ENCODE measurements around the gene CENPP. TPM values are rescaled to one million over a fixed set of nuclear protein-coding genes. Genes with fewer than 3 reads are reported as not detected.

Gene CENPP
- polyA plus RNA-seq, 2 of the 4 experiments (the other 2 are of a cell fraction) = 7.2 to 13.4 TPM

GRCh38 chr9:92422611-92423338 is 97.0 kb downstream of the CENPP start:
- FAIRE-seq (no peak), DNase-seq (ENCODE audit: low read depth in 1 of 2, low spot score in 1 of 2) (no peak), ATAC-seq (no peak)
- Histone ChIP-seq H3K4me3 (no peak overlapping the region), H3K9me3 (no peaks in the 10 kb centered on the region), H3K4me2 (no peak overlapping the region), H3K27ac (no peak overlapping the region), H3K4me1 (no peaks in the 10 kb centered on the region)
- ChIA-PET POLR2A (no interaction called here), CTCF (no interaction called here)
- TF ChIP-seq TP53 (CRISPR knock-in tag; IDR thresholded peaks at IDR 0.05) (no peak), ESRRA (IDR thresholded peaks at IDR 0.05; ENCODE audit: borderline replicate concordance, low read length) (no peak), REST (IDR thresholded peaks at IDR 0.05) (no peak), MAZ (IDR thresholded peaks at IDR 0.05; ENCODE audit: borderline replicate concordance, low read depth, low read length) (no peak), POLR2A (IDR thresholded peaks at IDR 0.05; ENCODE audit: low read length) (no peak), HOXB13 (CRISPR knock-in tag; IDR thresholded peaks at IDR 0.05; ENCODE audit: low read depth) (no peak), HOXA7 (CRISPR knock-in tag; IDR thresholded peaks at IDR 0.05) (no peak), GATA3 (IDR thresholded peaks at IDR 0.05; ENCODE audit: borderline replicate concordance) (no peak), HES2 (IDR thresholded peaks at IDR 0.05) (no peak), RNF2 (IDR thresholded peaks at IDR 0.05; ENCODE audit: borderline replicate concordance, low read depth) (no peak), NPAS2 (CRISPR knock-in tag; IDR thresholded peaks at IDR 0.05; ENCODE audit: borderline replicate concordance) (no peak), USF2 (IDR thresholded peaks at IDR 0.05) (no peak), EP300 (IDR thresholded peaks at IDR 0.05) (no peak), JUNB (IDR thresholded peaks at IDR 0.05) (no peak), RCOR1 (IDR thresholded peaks at IDR 0.05; ENCODE audit: low read depth, low read length) (no peak), CBX8 (IDR thresholded peaks at IDR 0.05) (no peak)
- WGBS (ENCODE audit: missing lambda C conversion rate) = 85% methylated on average over 2 of the region's 2 CpGs

- no peak overlapping the region for H3K4me3 ChIP-seq
- TF ChIP-seq BHLHE40 (IDR thresholded peaks at IDR 0.05; ENCODE audit: low read depth, low read length) = no peak
- WGBS (ENCODE audit: missing lambda C conversion rate) = 93% methylated on average over 2 of the region's 2 CpGs
- no peak overlapping the region for H3K4me2 ChIP-seq
- no peak overlapping the region for H3K27ac ChIP-seq
- H3K9me3 ChIP-seq = no peaks in the 10 kb centered on the region
- H3K4me1 ChIP-seq = no peaks in the 10 kb centered on the region
- ATAC-seq = no peak
- FAIRE-seq = no peak
- CTCF ChIA-PET = no interaction called here
- no peak for DNase-seq (ENCODE audit: low read depth in 1 of 2, low spot score in 1 of 2)
- POLR2A ChIA-PET = no interaction called here
Observed at GRCh38 chr9:92423612-92424011, 97.9 kb downstream of the CENPP start.

- Histone ChIP-seq H3K4me2 (no peak within 1 kb of the TSS), H3K9me3 (no peaks in the 10 kb centered on the region), H3K4me1 (no peaks in the 10 kb centered on the region), H3K4me3 (no peak within 1 kb of the TSS), H3K27ac (no peak within 1 kb of the TSS)
- DNase-seq (ENCODE audit: low read depth in 1 of 2, low spot score in 1 of 2) (no peak), FAIRE-seq (no peak), ATAC-seq (no peak)
- ChIA-PET CTCF (no interaction called here), POLR2A (no interaction called here)
- TF ChIP-seq NFE2L2 (conservative IDR thresholded peaks at IDR 0.05; ENCODE audit: low read length) (no peak), JUNB (IDR thresholded peaks at IDR 0.05) (no peak), ELK1 (IDR thresholded peaks at IDR 0.05; ENCODE audit: low read depth, low read length) (no peak), CBX8 (IDR thresholded peaks at IDR 0.05) (no peak), CEBPB (IDR thresholded peaks at IDR 0.05) (no peak), KDM1A (IDR thresholded peaks at IDR 0.05; ENCODE audit: low read depth) (no peak), JUN (IDR thresholded peaks at IDR 0.05) (no peak), CHD4 (IDR thresholded peaks at IDR 0.05; ENCODE audit: borderline replicate concordance) (no peak)
- WGBS (ENCODE audit: missing lambda C conversion rate) = 87% methylated on average over 1 of the region's 1 CpG
Observed at GRCh38 chr9:92424340-92424739, 98.6 kb downstream of the CENPP start, which contains the start of gene OMD. Gene OMD, minus strand, starts transcription at chr9:92424471. Its CDS starts 6,913 bp downstream, at chr9:92417558.

All from A549 (cell line).